ENCODE measurements around the gene CACNA1D. TPM values are rescaled to one million over a fixed set of nuclear protein-coding genes. Genes with fewer than 3 reads are reported as not detected.

CACNA1D gene
- total RNA-seq, 1 donor from 2014 or later, result 1.1 TPM

DNA sequence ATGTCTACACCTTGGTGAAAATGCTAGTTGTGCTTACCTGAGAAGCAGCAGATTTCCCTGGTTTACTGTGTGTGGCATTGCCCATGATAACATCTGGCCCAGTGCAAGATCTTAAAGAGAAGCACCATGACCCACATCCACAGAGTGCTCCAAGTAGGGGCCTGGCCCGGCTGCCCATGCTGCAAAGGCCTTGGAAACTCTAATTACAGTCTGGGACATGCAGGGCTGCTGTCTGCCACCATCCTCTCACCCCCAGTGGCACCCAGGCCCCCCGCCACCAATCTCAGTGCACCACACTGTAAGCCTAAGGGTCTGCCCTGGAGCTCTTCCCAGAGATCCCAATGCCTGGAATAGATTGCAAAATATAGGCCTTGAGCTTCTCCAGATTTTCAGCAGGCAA lies 219.2 kb downstream of the CACNA1D start:
- Histone ChIP-seq H3K27ac (replicated peaks) (peak overlapping the region; percentile 81), H3K27me3 (ENCODE audit: low read depth) (no peaks in the 10 kb centered on the region), H3K4me3 (no peak overlapping the region), H3K36me3 (no peaks in the 10 kb centered on the region), H3K9me3 (replicated peaks) (no peaks in the 10 kb centered on the region), H3K4me1 (peaks cover 57% of the 10 kb centered on the region)
- intact Hi-C loops (cut with micrococcal nuclease), result loop anchor here (10.0 kb wide), 1 partner anchor 409 kb away; no protein-coding TSS in a partner anchor
- DNase-seq, result no peak
- TF ChIP-seq, protein P1, sequence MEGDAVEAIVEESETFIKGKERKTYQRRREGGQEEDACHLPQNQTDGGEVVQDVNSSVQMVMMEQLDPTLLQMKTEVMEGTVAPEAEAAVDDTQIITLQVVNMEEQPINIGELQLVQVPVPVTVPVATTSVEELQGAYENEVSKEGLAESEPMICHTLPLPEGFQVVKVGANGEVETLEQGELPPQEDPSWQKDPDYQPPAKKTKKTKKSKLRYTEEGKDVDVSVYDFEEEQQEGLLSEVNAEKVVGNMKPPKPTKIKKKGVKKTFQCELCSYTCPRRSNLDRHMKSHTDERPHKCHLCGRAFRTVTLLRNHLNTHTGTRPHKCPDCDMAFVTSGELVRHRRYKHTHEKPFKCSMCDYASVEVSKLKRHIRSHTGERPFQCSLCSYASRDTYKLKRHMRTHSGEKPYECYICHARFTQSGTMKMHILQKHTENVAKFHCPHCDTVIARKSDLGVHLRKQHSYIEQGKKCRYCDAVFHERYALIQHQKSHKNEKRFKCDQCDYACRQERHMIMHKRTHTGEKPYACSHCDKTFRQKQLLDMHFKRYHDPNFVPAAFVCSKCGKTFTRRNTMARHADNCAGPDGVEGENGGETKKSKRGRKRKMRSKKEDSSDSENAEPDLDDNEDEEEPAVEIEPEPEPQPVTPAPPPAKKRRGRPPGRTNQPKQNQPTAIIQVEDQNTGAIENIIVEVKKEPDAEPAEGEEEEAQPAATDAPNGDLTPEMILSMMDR (IDR thresholded peaks at IDR 0.05; ENCODE audit: borderline replicate concordance), result no peak

DNA sequence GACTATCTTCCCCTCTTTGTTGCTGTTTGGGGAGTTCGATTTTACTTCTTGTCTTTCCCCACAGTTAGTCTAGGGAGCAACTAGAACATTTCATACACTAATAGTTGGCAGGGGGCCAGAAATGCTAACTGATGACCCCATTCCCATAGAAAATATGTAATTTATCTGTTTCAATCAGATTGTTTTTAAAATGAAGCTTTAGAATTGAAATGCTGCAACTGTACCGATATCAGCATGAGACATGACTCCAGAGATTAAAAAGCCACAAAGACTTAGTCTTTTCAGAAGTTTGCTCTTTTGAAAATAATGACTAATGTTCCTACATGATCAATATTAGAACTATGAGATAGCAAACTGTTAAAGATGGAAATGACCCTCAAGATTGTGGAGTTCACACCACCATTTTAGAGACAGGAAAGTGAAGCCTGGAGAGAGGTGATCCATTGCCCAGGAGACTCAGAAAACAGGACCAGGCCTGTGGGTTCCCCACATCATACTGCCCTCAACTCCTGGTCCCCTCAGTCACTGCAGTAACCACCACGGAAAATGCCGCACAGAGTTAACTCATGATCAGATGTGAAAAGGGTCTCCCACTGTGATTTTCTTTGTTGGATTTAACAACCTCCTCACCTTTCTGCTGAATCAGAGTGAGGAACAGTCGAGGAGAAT lies 221.5 kb downstream of the CACNA1D start:
- Histone ChIP-seq H3K36me3 (no peaks in the 10 kb centered on the region), H3K27ac (replicated peaks) (no peak overlapping the region), H3K4me1 (peaks cover 34% of the 10 kb centered on the region), H3K4me3 (no peak overlapping the region), H3K27me3 (ENCODE audit: low read depth) (no peaks in the 10 kb centered on the region), H3K9me3 (replicated peaks) (no peaks in the 10 kb centered on the region)
- TF ChIP-seq, protein P1 (IDR thresholded peaks at IDR 0.05; ENCODE audit: borderline replicate concordance), result no peak
- DNase-seq, result no peak
- intact Hi-C loops (cut with micrococcal nuclease), result loop anchor here (10.0 kb wide), 1 partner anchor 411 kb away; no protein-coding TSS in a partner anchor

DNA sequence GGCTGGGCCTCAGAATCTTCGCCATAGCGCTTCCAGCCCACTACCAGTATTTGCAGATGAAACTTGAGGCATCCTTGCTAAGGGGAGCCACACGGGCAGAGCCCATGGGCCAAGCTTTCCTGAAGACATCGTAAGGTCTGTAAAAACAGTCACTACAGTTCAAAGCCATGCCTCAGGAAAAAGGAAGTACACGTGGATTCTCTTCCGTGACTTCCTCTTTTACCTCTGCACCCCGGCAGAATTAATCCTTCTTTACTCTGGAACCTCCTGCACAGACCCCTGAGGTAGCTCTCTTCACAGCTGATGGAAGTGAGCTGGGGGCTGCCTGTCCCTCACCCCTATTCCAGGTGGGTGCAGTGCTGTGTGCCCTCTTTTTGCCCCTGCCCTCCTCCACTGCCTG lies 222.6 kb downstream of the CACNA1D start:
- H3K27me3 ChIP-seq (ENCODE audit: low read depth), result no peaks in the 10 kb centered on the region
- intact Hi-C loops (cut with micrococcal nuclease), result loop anchor here (10.0 kb wide), 1 partner anchor 412 kb away; no protein-coding TSS in a partner anchor
- TF ChIP-seq, protein P1 (IDR thresholded peaks at IDR 0.05; ENCODE audit: borderline replicate concordance), result no peak
- H3K4me1 ChIP-seq, result peaks cover 26% of the 10 kb centered on the region
- no peak for DNase-seq
- no peaks in the 10 kb centered on the region for H3K36me3 ChIP-seq
- H3K9me3 ChIP-seq (replicated peaks), result no peaks in the 10 kb centered on the region
- H3K4me3 ChIP-seq, result no peak overlapping the region
- no peak overlapping the region for H3K27ac ChIP-seq (replicated peaks)

DNA sequence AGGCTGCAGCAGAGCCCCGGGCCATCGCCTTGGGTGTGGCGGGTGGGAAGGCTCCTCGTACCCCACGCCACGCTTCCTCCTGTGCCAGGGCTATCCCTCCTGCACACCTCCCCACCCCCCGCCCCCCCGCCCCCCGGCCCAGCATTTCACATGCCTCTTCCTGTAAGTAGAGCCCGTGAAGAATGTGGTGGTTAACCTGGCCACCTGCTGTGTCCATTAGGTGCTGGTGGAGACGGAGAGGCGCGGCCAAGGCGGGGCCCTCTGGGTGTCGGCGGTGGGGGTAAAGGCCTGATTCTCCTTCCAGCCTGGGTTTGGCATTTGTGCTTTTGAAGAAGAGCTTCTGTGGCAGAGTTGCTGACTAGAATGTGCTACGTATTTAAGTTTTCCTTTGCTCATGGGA lies 224.1 kb downstream of the CACNA1D start:
- no peak for DNase-seq
- TF ChIP-seq, protein P1 (IDR thresholded peaks at IDR 0.05; ENCODE audit: borderline replicate concordance), result no peak
- H3K4me1 ChIP-seq, result peaks cover 19% of the 10 kb centered on the region
- H3K4me3 ChIP-seq, result no peak overlapping the region
- no peaks in the 10 kb centered on the region for H3K27me3 ChIP-seq (ENCODE audit: low read depth)
- intact Hi-C loops (cut with micrococcal nuclease), result loop anchor here (10.0 kb wide), 1 partner anchor 414 kb away; no protein-coding TSS in a partner anchor
- H3K36me3 ChIP-seq, result no peaks in the 10 kb centered on the region
- H3K9me3 ChIP-seq (replicated peaks), result no peaks in the 10 kb centered on the region
- no peak overlapping the region for H3K27ac ChIP-seq (replicated peaks)

DNA sequence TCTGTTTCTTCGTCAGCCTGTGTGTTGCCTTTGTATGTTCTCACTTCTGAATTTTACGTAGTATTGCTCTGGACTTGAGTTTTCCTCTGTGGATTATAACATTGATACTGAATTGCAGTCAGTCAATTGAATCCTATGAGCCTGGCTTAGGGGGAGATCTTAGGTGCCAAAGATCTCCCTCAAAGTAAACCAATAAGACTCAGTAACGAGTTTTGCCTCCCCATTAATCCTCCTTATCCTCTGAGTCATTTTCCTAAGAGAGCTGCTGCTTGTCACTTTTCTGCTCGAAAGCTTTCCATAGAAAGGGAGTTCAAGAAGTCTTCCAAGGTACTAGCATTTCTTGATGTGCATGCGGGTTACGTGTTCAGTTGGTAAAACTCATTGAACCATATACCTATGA lies 225.4 kb downstream of the CACNA1D start:
- intact Hi-C loops (cut with micrococcal nuclease), result loop anchor here (5.0 to 10.0 kb wide), 2 partner anchors 415 to 612 kb away; no protein-coding TSS in a partner anchor

More for the DNA sequence above, 225.4 kb downstream of the CACNA1D start:
- no peaks in the 10 kb centered on the region for H3K36me3 ChIP-seq
- TF ChIP-seq, protein P1 (IDR thresholded peaks at IDR 0.05; ENCODE audit: borderline replicate concordance), result no peak
- no peak overlapping the region for H3K4me3 ChIP-seq
- no peak for DNase-seq
- peaks cover 10% of the 10 kb centered on the region for H3K4me1 ChIP-seq
- peaks cover 7% of the 10 kb centered on the region for H3K27me3 ChIP-seq (ENCODE audit: low read depth)
- H3K27ac ChIP-seq (replicated peaks), result no peak overlapping the region
- no peaks in the 10 kb centered on the region for H3K9me3 ChIP-seq (replicated peaks)
